ENCODE measurements around the gene PRR14. TPM values are rescaled to one million over a fixed set of nuclear protein-coding genes. Genes with fewer than 3 reads are reported as not detected.

Gene PRR14
- total and polyA plus RNA-seq, 2 donors from 2014 or later: 44.2 to 51.6 TPM

- DNase-seq (peak in 1 of 5 donors; percentile 42), FAIRE-seq (no peak)
Observed at GRCh38 chr16:30697264-30698138, 46.7 kb downstream of the PRR14 start.

GRCh38 chr16:30698139-30698815 lies 47.5 kb downstream of the PRR14 start:
- intact Hi-C loops (cut with DNase I): no loop called here
- TF ChIP-seq CTCF (IDR thresholded peaks at IDR 0.05; ENCODE audit: borderline replicate concordance, extremely low read depth, insufficient read depth): no peak

More at GRCh38 chr16:30697264-30698138, 46.7 kb downstream of the PRR14 start:
- intact Hi-C loops (cut with DNase I): no loop called here
- Histone ChIP-seq H3K4me3 (ENCODE audit: low read length in 3 of 3) (peak overlapping the region; percentile 69 to 87 (median 86)), H3K36me3 (ENCODE audit: control insufficient read depth in 2 of 3, insufficient read depth in 3 of 3, low read length in 3 of 3) (peaks cover 0 to 10% (median 4%) of the 10 kb centered on the region in 3 donors), H3K27me3 (ENCODE audit: control insufficient read depth, insufficient read depth, low read length) (no peaks in the 10 kb centered on the region), H3K4me1 (ENCODE audit: control insufficient read depth in 2 of 3, insufficient read depth in 2 of 3, low read depth in 1 of 3, low read length in 3 of 3) (peaks cover 0 to 13% (median 8%) of the 10 kb centered on the region in 3 donors), H3K9me3 (ENCODE audit: control insufficient read depth in 2 of 3, insufficient read depth in 1 of 3, low read length in 3 of 3) (no peaks in the 10 kb centered on the region), H3K9ac (ENCODE audit: low read length in 3 of 3) (peak overlapping the region; percentile 49 to 99 (median 52)), H3K27ac (ENCODE audit: low read depth in 2 of 2, low read length in 2 of 2) (peak overlapping the region; percentile 100)
- TF ChIP-seq CTCF (IDR thresholded peaks at IDR 0.05; ENCODE audit: borderline replicate concordance, extremely low read depth, insufficient read depth): no peak

GRCh38 chr16:30698816-30699614 lies 48.3 kb downstream of the PRR14 start, which contains the start of gene SRCAP:
TSS of gene SRCAP (plus strand) at chr16:30699171. CDS start at chr16:30700825, 1,654 bp downstream.
- H3K36me3 ChIP-seq (ENCODE audit: control insufficient read depth in 2 of 3, insufficient read depth in 3 of 3, low read length in 3 of 3): peaks cover 2 to 17% (median 9%) of the 10 kb centered on the region in 3 donors
- DNase-seq: peak; percentile 85 to 96 (median 93)

More at GRCh38 chr16:30698139-30698815, 47.5 kb downstream of the PRR14 start:
- DNase-seq (peak; percentile 98 to 100 (median 99)), FAIRE-seq (no peak)
- H3K9me3 ChIP-seq (ENCODE audit: control insufficient read depth in 2 of 3, insufficient read depth in 1 of 3, low read length in 3 of 3): no peaks in the 10 kb centered on the region
- peak overlapping the region; percentile 64 to 99 (median 98) for H3K9ac ChIP-seq (ENCODE audit: low read length in 3 of 3)
- peaks cover 0 to 13% (median 8%) of the 10 kb centered on the region in 3 donors for H3K4me1 ChIP-seq (ENCODE audit: control insufficient read depth in 2 of 3, insufficient read depth in 2 of 3, low read depth in 1 of 3, low read length in 3 of 3)
- H3K27ac ChIP-seq (ENCODE audit: low read depth in 2 of 2, low read length in 2 of 2): peak overlapping the region; percentile 100
- H3K4me3 ChIP-seq (ENCODE audit: low read length in 3 of 3): peak overlapping the region; percentile 86 to 95 (median 87)
- peaks cover 2 to 14% (median 6%) of the 10 kb centered on the region in 3 donors for H3K36me3 ChIP-seq (ENCODE audit: control insufficient read depth in 2 of 3, insufficient read depth in 3 of 3, low read length in 3 of 3)
- H3K27me3 ChIP-seq (ENCODE audit: control insufficient read depth, insufficient read depth, low read length): no peaks in the 10 kb centered on the region

More at GRCh38 chr16:30698816-30699614, 48.3 kb downstream of the PRR14 start, which contains the start of gene SRCAP:
- intact Hi-C loops (cut with DNase I): no loop called here
- H3K27ac ChIP-seq (ENCODE audit: low read depth in 2 of 2, low read length in 2 of 2): peak within 1 kb of the TSS; percentile 100
- H3K27me3 ChIP-seq (ENCODE audit: control insufficient read depth, insufficient read depth, low read length): no peaks in the 10 kb centered on the region
- peaks cover 0 to 13% (median 8%) of the 10 kb centered on the region in 3 donors for H3K4me1 ChIP-seq (ENCODE audit: control insufficient read depth in 2 of 3, insufficient read depth in 2 of 3, low read depth in 1 of 3, low read length in 3 of 3)
- H3K9ac ChIP-seq (ENCODE audit: low read length in 3 of 3): peak within 1 kb of the TSS; percentile 95 to 99 (median 98)
- peak within 1 kb of the TSS; percentile 86 to 95 (median 87) for H3K4me3 ChIP-seq (ENCODE audit: low read length in 3 of 3)
- no peak for FAIRE-seq
- H3K9me3 ChIP-seq (ENCODE audit: control insufficient read depth in 2 of 3, insufficient read depth in 1 of 3, low read length in 3 of 3): no peaks in the 10 kb centered on the region
- TF ChIP-seq CTCF (IDR thresholded peaks at IDR 0.05; ENCODE audit: borderline replicate concordance, extremely low read depth, insufficient read depth): no peak
